Hematopoietic multipotent progenitor cell treated with erythropoietin and hydrocortisone succinate and interleukin-3 and kit ligand, for 17 days (in vitro differentiated cells): ENCODE data around the gene RAPGEF6.

Experiments
- DNase-seq: peaks from one replicate; pipeline ENCODE4 v3.0.0-alpha.2; 2015; ENCODE audit warnings: low spot score

Gene RAPGEF6

GRCh38 chr5:131541071-131541470, 94.0 kb downstream of the RAPGEF6 start:
- no peak for DNase-seq

- no peak for DNase-seq
Measured at GRCh38 chr5:131539251-131539650, 95.8 kb downstream of the RAPGEF6 start.

- DNase-seq = no peak
Measured at GRCh38 chr5:131538177-131538593, 96.8 kb downstream of the RAPGEF6 start.

GRCh38 chr5:131536850-131537448, 98.1 kb downstream of the RAPGEF6 start:
- DNase-seq = no peak

- DNase-seq = no peak
Measured at GRCh38 chr5:131536211-131536826, 98.7 kb downstream of the RAPGEF6 start.

- DNase-seq = no peak
Measured at GRCh38 chr5:131534974-131535373, 100.1 kb downstream of the RAPGEF6 start.

GRCh38 chr5:131533836-131534235, 101.2 kb downstream of the RAPGEF6 start:
- DNase-seq = no peak

- DNase-seq = no peak
Measured at GRCh38 chr5:131532031-131532640, 102.9 kb downstream of the RAPGEF6 start.

GRCh38 chr5:131530706-131531331, 104.2 kb downstream of the RAPGEF6 start:
- no peak for DNase-seq

GRCh38 chr5:131528682-131529081, 106.3 kb downstream of the RAPGEF6 start:
- DNase-seq = no peak

GRCh38 chr5:131525805-131526204, 109.2 kb downstream of the RAPGEF6 start:
- no peak for DNase-seq

GRCh38 chr5:131524431-131524830, 110.6 kb downstream of the RAPGEF6 start:
- no peak for DNase-seq

GRCh38 chr5:131523500-131524185, 111.4 kb downstream of the RAPGEF6 start:
- no peak for DNase-seq

- DNase-seq = no peak
Measured at GRCh38 chr5:131521252-131521651, 113.8 kb downstream of the RAPGEF6 start.

GRCh38 chr5:131515348-131515747, 119.7 kb downstream of the RAPGEF6 start:
- DNase-seq = no peak

- no peak for DNase-seq
Measured at GRCh38 chr5:131514316-131515283, 120.4 kb downstream of the RAPGEF6 start.

GRCh38 chr5:131513780-131514179, 121.2 kb downstream of the RAPGEF6 start:
- DNase-seq = no peak

GRCh38 chr5:131511934-131512333, 123.1 kb downstream of the RAPGEF6 start:
- DNase-seq = no peak

- no peak for DNase-seq
Measured at GRCh38 chr5:131509801-131510200, 125.2 kb downstream of the RAPGEF6 start.

- no peak for DNase-seq
Measured at GRCh38 chr5:131505237-131505908, 129.7 kb downstream of the RAPGEF6 start.

- DNase-seq = no peak
Measured at GRCh38 chr5:131496400-131496713, 138.7 kb downstream of the RAPGEF6 start.
